BE2C (cell line): ENCODE measurements around the gene TADA2B.
"Not testable (repeated sequence)": the region's sequence is repeated elsewhere in the genome, so short reads cannot be mapped to it uniquely, and the experiment has no call there.

ENCODE experiments used
- DNase-seq: peaks from one replicate; pipeline ENCODE4 v3.0.0-alpha.2; 2020
- H3K27me3 ChIP-seq: fragments of 250-450 bp; sonication (Bioruptor Pico); 2 replicates; pipeline ENCODE4 v1.5.1; 2020; ENCODE audit warnings: mild to moderate bottlenecking
- H3K36me3 ChIP-seq: fragments of 250-450 bp; sonication (Bioruptor Pico); 2 replicates; pipeline ENCODE4 v1.5.1; 2020; ENCODE audit warnings: mild to moderate bottlenecking
- H3K4me1 ChIP-seq: fragments of 250-450 bp; sonication (Bioruptor Pico); 2 replicates; pipeline ENCODE4 v1.5.1; 2020
- H3K4me3 ChIP-seq: 2 replicates; pipeline ENCODE4 v1.5.1; 2011; ENCODE audit warnings: low read depth, low read length
- H3K9me3 ChIP-seq: fragments of 250-450 bp; sonication (Bioruptor Pico); 2 replicates; pipeline ENCODE4 v1.5.1; 2020
- CTCF ChIP-seq: IDR thresholded peaks from 2 replicates; pipeline ENCODE4 v1.5.1; 2012; ENCODE audit warnings: mild to moderate bottlenecking, low read depth, low read length

TADA2B gene

GRCh38 chr4:7077371-7077770, 34.2 kb downstream of the TADA2B start:
- no peak for TF ChIP-seq CTCF
- Histone ChIP-seq H3K4me1 (no peaks in the 10 kb centered on the region), H3K4me3 (no peak overlapping the region), H3K27me3 (0 out of 2 replicates have a peak, but pooled peaks cover 6% of the 10 kb centered on the region), H3K9me3 (no peaks in the 10 kb centered on the region; the same call in none of the 2 replicates), H3K36me3 (no peaks in the 10 kb centered on the region)
- no peak for DNase-seq

GRCh38 chr4:7078025-7078424, 34.9 kb downstream of the TADA2B start:
- DNase-seq: no peak
- TF ChIP-seq CTCF: no peak

GRCh38 chr4:7079483-7079882, 36.3 kb downstream of the TADA2B start:
- H3K36me3 ChIP-seq, DNase-seq, H3K27me3 ChIP-seq, H3K4me1 ChIP-seq, H3K9me3 ChIP-seq, H3K4me3 ChIP-seq: not testable (repeated sequence)

More at GRCh38 chr4:7078025-7078424, 34.9 kb downstream of the TADA2B start:
- Histone ChIP-seq H3K36me3 (no peaks in the 10 kb centered on the region), H3K4me3 (no peak overlapping the region), H3K27me3 (0 out of 2 replicates have a peak, but pooled peaks cover 6% of the 10 kb centered on the region), H3K9me3 (no peaks in the 10 kb centered on the region; the same call in none of the 2 replicates), H3K4me1 (no peaks in the 10 kb centered on the region)

GRCh38 chr4:7079909-7080308, 36.7 kb downstream of the TADA2B start:
- DNase-seq, H3K36me3 ChIP-seq, H3K4me3 ChIP-seq, H3K4me1 ChIP-seq, H3K9me3 ChIP-seq, H3K27me3 ChIP-seq: not testable (repeated sequence)

GRCh38 chr4:7083597-7084563, 40.7 kb downstream of the TADA2B start:
- no peak for DNase-seq
- TF ChIP-seq CTCF: no peak
- Histone ChIP-seq H3K36me3 (no peaks in the 10 kb centered on the region), H3K9me3 (no peaks in the 10 kb centered on the region; the same call in none of the 2 replicates), H3K4me3 (no peak overlapping the region), H3K27me3 (0 out of 2 replicates have a peak, but pooled peaks cover 10% of the 10 kb centered on the region), H3K4me1 (no peaks in the 10 kb centered on the region)

- H3K27me3 ChIP-seq: 0 out of 2 replicates have a peak, but pooled peaks cover 10% of the 10 kb centered on the region
- not testable (repeated sequence) for H3K9me3 ChIP-seq, H3K4me3 ChIP-seq
Measured at GRCh38 chr4:7084564-7084961, 41.4 kb downstream of the TADA2B start.

GRCh38 chr4:7086384-7086783, 43.2 kb downstream of the TADA2B start:
- DNase-seq: no peak
- TF ChIP-seq CTCF: no peak
- H3K36me3 ChIP-seq: no peaks in the 10 kb centered on the region
- H3K9me3 ChIP-seq: no peaks in the 10 kb centered on the region
- H3K27me3 ChIP-seq: 0 out of 2 replicates have a peak, but pooled peaks cover 4% of the 10 kb centered on the region
- no peaks in the 10 kb centered on the region for H3K4me1 ChIP-seq
- H3K4me3 ChIP-seq: no peak overlapping the region

More at GRCh38 chr4:7084564-7084961, 41.4 kb downstream of the TADA2B start:
- H3K36me3 ChIP-seq, DNase-seq, H3K4me1 ChIP-seq: not testable (repeated sequence)
